Measurements from ENCODE around the gene GABRP.
"Not testable (repeated sequence)": the region's sequence is repeated elsewhere in the genome, so short reads cannot be mapped to it uniquely, and the experiment has no call there.

Gene GABRP

DNA sequence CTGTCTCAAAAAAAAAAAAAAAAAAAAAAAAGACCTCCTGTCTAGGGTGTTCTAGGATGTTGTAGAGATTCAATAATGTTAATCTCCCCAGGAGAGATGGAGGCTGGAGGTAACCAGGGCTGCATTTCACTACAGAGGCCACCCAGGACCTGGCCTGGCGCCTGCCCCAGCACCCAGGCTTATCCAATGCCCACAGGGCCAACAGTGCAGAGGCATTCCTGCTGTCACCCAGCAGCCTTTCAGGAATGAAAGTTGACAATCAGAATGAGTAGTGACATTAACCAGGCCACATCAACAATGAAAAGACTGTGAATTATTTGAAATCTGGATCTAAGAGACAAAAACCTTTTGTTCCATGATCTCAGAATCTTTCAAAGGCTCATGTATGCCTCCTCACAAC, 36.2 kb upstream of the GABRP start:
- Histone ChIP-seq H3K36me3 (ENCODE audit: control insufficient read depth, insufficient read depth, low read length) (peaks cover 4% of the 10 kb centered on the region), H3K9me3 (ENCODE audit: control insufficient read depth, insufficient read depth, low read length) (no peaks in the 10 kb centered on the region), H3K4me1 (ENCODE audit: control insufficient read depth, insufficient read depth, low read length) (peaks cover 3% of the 10 kb centered on the region), H3K9ac (ENCODE audit: low read depth, low read length) (no peak overlapping the region), H3K27me3 (ENCODE audit: control insufficient read depth, insufficient read depth, low read length) (peaks cover 2% of the 10 kb centered on the region), H3K4me3 (ENCODE audit: low read depth, low read length) (no peak overlapping the region)

- Histone ChIP-seq H3K36me3 (ENCODE audit: control insufficient read depth, insufficient read depth, low read length) (peaks cover 4% of the 10 kb centered on the region), H3K27me3 (ENCODE audit: control insufficient read depth, insufficient read depth, low read length) (peaks cover 2% of the 10 kb centered on the region), H3K4me1 (ENCODE audit: control insufficient read depth, insufficient read depth, low read length) (peaks cover 3% of the 10 kb centered on the region), H3K9me3 (ENCODE audit: control insufficient read depth, insufficient read depth, low read length) (no peaks in the 10 kb centered on the region), H3K4me3 (ENCODE audit: low read depth, low read length) (no peak overlapping the region), H3K9ac (ENCODE audit: low read depth, low read length) (no peak overlapping the region)
Observed at GRCh38 chr5:170747851-170748250, 35.7 kb upstream of the GABRP start.

DNA sequence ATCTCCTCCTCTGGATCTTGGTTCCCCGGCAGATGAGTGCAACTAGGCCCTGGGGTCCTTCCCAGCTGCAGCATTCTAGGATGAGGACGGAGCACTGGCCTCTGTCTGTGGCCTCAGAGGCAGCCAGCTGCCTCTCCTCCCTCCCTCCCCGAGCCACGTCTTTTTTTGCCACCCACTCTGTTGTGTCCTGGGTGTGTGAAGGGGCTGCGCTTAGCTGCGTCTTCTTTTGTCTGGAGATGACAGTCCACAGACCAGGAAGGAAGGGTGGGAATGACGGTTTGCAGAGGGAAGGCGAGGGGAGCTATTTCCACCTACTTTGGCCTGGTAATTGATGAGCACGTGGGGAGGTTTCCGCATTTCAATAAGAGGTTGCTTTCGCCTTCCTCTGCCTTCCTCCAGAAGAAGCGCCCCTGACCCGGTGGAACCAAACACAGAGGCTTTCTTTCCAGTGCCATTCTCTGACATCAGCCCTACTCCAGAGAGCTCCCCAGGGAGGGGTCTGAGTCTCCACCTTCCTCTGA, 34.5 kb upstream of the GABRP start:
- Histone ChIP-seq H3K4me3 (ENCODE audit: low read depth, low read length) (no peak overlapping the region), H3K36me3 (ENCODE audit: control insufficient read depth, insufficient read depth, low read length) (peaks cover 4% of the 10 kb centered on the region), H3K9me3 (ENCODE audit: control insufficient read depth, insufficient read depth, low read length) (no peaks in the 10 kb centered on the region), H3K4me1 (ENCODE audit: control insufficient read depth, insufficient read depth, low read length) (peaks cover 3% of the 10 kb centered on the region), H3K9ac (ENCODE audit: low read depth, low read length) (no peak overlapping the region), H3K27me3 (ENCODE audit: control insufficient read depth, insufficient read depth, low read length) (peaks cover 2% of the 10 kb centered on the region)

DNA sequence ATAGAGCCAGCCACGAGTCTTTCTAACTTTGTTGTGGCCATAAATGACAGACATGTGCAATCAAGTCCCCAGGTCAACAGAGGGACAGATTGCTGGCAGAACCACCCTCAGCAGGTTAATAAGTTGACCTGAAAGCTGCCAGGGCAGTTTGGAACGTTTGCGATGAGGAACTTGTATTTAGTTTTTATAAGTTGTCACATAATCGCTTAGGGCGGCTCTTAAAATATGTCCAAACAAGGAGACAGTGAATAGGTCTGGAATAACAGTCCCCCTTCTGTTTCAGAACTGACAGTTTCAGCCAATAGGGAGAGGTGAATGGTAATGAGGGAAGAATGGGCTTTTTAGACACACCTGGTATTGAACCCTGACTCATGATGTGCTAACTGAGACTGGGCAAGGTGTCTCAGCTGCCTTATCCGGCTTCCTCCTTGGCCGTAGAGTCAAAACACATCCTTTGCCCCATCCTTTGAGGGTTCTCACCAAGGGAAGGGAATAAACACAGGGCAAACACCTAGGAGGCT, 33.6 kb upstream of the GABRP start:
- Histone ChIP-seq H3K27me3 (ENCODE audit: control insufficient read depth, insufficient read depth, low read length) (peaks cover 2% of the 10 kb centered on the region), H3K4me3 (ENCODE audit: low read depth, low read length) (no peak overlapping the region), H3K9me3 (ENCODE audit: control insufficient read depth, insufficient read depth, low read length) (no peaks in the 10 kb centered on the region), H3K36me3 (ENCODE audit: control insufficient read depth, insufficient read depth, low read length) (peaks cover 4% of the 10 kb centered on the region), H3K9ac (ENCODE audit: low read depth, low read length) (no peak overlapping the region), H3K4me1 (ENCODE audit: control insufficient read depth, insufficient read depth, low read length) (peaks cover 3% of the 10 kb centered on the region)

DNA sequence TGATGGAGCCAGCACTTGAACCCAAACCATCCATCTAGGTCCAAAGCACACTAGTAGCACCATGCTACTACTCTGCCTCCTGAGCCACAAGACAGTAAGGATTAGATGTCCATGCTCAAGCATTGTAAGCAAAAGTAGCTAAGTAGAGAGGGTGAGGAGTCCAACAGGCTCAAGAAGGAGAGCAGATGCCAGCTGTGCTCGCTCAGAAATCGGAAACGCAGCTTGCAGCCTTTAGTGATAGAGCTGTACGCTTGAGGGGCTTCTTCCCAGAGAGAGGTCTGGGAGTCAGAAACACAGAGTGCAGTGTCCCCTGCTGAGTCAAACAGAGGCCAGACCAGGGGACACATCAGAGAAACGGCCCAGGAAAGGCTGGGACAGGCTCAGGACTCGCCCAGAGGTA, 32.7 kb upstream of the GABRP start:
- Histone ChIP-seq H3K36me3 (ENCODE audit: control insufficient read depth, insufficient read depth, low read length) (peaks cover 4% of the 10 kb centered on the region), H3K27me3 (ENCODE audit: control insufficient read depth, insufficient read depth, low read length) (peaks cover 2% of the 10 kb centered on the region), H3K9ac (ENCODE audit: low read depth, low read length) (no peak overlapping the region), H3K4me3 (ENCODE audit: low read depth, low read length) (no peak overlapping the region), H3K4me1 (ENCODE audit: control insufficient read depth, insufficient read depth, low read length) (peaks cover 3% of the 10 kb centered on the region), H3K9me3 (ENCODE audit: control insufficient read depth, insufficient read depth, low read length) (no peaks in the 10 kb centered on the region)

DNA sequence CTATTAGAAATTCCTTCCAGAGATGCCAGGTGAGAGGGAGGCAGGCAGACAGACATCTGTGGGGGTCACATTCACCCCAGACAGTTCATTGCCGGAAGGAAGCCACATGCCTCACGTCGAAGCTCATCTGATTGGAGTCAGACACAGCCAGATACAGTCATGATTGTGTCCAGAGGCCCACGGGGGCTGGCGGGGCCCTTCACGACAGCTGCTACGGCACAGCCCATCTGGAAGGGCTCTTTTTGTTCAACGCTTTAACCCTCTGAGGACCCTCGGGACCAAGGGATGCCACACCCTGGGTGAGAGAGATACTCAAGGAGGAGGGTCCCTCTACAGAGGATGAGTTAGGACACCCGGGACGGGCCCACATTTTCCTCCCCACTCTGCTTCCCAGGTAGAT, 31.9 kb upstream of the GABRP start:
- H3K9ac ChIP-seq (ENCODE audit: low read depth, low read length) = no peak overlapping the region
- H3K9me3 ChIP-seq (ENCODE audit: control insufficient read depth, insufficient read depth, low read length) = no peaks in the 10 kb centered on the region
- H3K4me1 ChIP-seq (ENCODE audit: control insufficient read depth, insufficient read depth, low read length) = no peaks in the 10 kb centered on the region
- peaks cover 4% of the 10 kb centered on the region for H3K36me3 ChIP-seq (ENCODE audit: control insufficient read depth, insufficient read depth, low read length)
- peaks cover 2% of the 10 kb centered on the region for H3K27me3 ChIP-seq (ENCODE audit: control insufficient read depth, insufficient read depth, low read length)
- H3K4me3 ChIP-seq (ENCODE audit: low read depth, low read length) = no peak overlapping the region

DNA sequence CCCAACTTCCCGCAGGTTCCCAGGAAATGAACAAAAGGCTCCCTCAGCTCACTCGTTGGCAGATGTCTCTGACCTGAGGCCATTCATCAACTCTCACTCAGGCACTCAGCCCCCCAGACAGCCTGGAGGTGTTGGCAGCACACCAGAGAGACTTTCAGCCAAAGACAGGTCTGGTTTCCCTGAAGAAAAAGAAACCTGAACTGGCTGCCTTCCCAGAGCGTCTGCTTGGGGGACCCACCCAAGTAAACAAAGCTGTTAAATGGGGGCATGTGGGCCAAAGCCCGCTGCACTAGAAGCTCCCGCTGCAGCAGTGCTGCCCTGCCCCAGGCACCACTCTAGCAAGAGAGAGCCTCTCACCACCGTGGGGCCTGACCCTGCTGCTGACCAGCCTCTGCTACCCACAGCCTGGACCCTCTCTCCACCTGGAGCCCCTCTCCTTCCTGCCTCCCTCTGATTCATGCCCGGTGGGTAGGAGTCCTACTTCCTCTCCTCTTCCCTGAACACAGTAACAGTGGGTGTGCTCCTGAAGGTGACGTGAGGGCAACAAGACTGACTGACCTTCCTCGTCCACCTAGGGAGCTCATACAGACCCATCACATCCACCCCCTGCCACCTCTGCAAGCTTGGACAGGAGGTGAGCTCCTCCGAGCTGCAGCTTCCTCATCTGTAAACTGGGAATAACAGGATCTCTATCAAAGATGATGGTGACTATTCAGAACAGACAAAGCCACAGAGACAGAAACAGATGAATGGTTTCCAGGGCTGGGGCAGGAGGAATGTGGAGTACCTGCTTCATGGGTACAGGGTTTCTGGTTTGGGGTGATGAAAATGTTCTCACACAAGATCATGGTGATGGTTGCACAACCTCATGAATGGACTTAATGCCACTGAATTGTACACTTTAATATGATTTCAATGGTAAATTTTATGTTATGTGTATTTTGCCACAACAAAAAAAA, 31.0 kb upstream of the GABRP start:
- Histone ChIP-seq H3K4me1 (ENCODE audit: control insufficient read depth, insufficient read depth, low read length) (no peaks in the 10 kb centered on the region), H3K9ac (ENCODE audit: low read depth, low read length) (no peak overlapping the region), H3K36me3 (ENCODE audit: control insufficient read depth, insufficient read depth, low read length) (peaks cover 2% of the 10 kb centered on the region), H3K9me3 (ENCODE audit: control insufficient read depth, insufficient read depth, low read length) (no peaks in the 10 kb centered on the region), H3K27me3 (ENCODE audit: control insufficient read depth, insufficient read depth, low read length) (peaks cover 2% of the 10 kb centered on the region), H3K4me3 (ENCODE audit: low read depth, low read length) (no peak overlapping the region)

DNA sequence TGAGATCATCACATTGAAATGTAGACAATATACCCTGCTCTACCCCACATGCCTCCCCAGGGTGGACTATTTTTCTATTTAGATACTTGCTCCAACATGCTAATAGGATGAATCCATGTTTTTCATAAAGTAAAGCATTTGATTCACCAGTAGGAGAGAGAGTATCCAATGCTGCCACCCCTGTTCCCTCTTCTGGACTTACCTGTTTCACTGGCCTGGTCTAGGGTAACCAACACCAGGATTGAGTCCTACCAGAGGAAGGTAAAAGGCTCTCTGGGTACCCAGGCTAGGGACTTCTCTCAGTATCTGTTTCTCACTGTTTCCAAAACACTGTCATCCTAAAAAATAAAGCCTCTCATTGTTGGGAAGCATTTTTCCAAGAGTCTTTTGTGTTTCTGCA, 30.2 kb upstream of the GABRP start:
- Histone ChIP-seq H3K27me3 (ENCODE audit: control insufficient read depth, insufficient read depth, low read length) (peaks cover 2% of the 10 kb centered on the region), H3K4me3 (ENCODE audit: low read depth, low read length) (no peak overlapping the region), H3K9ac (ENCODE audit: low read depth, low read length) (no peak overlapping the region), H3K4me1 (ENCODE audit: control insufficient read depth, insufficient read depth, low read length) (no peaks in the 10 kb centered on the region), H3K9me3 (ENCODE audit: control insufficient read depth, insufficient read depth, low read length) (no peaks in the 10 kb centered on the region), H3K36me3 (ENCODE audit: control insufficient read depth, insufficient read depth, low read length) (no peaks in the 10 kb centered on the region)

- not testable (repeated sequence) for H3K4me3 ChIP-seq (ENCODE audit: low read depth, low read length); H3K9ac ChIP-seq (ENCODE audit: low read depth, low read length); H3K36me3 ChIP-seq (ENCODE audit: control insufficient read depth, insufficient read depth, low read length); H3K27me3 ChIP-seq (ENCODE audit: control insufficient read depth, insufficient read depth, low read length); H3K9me3 ChIP-seq (ENCODE audit: control insufficient read depth, insufficient read depth, low read length); H3K4me1 ChIP-seq (ENCODE audit: control insufficient read depth, insufficient read depth, low read length)
Observed at GRCh38 chr5:170754508-170754907, 29.0 kb upstream of the GABRP start.

GRCh38 chr5:170755679-170756456, 27.7 kb upstream of the GABRP start:
- Histone ChIP-seq H3K4me3 (ENCODE audit: low read depth, low read length) (no peak overlapping the region), H3K36me3 (ENCODE audit: control insufficient read depth, insufficient read depth, low read length) (no peaks in the 10 kb centered on the region)

DNA sequence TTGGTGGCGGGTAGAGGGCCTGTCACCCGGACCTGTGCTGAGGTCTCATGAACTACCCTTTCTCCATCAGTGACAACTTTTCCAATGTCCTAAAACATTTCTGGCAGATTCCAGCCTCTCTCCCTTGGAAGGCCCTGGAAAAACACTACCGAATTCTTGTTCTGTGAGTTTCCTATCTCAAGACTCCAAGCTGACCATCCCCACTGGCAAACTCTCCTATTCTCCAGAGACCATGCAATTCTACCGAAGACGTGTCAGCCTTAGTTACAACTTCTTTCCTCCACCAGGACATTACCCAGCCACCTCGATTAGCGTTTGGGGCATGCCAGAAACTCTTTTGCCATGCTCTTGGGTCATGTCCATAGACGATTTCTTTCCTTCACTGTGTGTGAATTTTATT, 26.8 kb upstream of the GABRP start:
- no peak overlapping the region for H3K9ac ChIP-seq (ENCODE audit: low read depth, low read length)
- H3K27me3 ChIP-seq (ENCODE audit: control insufficient read depth, insufficient read depth, low read length) = no peaks in the 10 kb centered on the region
- peaks cover 14% of the 10 kb centered on the region for H3K4me1 ChIP-seq (ENCODE audit: control insufficient read depth, insufficient read depth, low read length)
- H3K9me3 ChIP-seq (ENCODE audit: control insufficient read depth, insufficient read depth, low read length) = no peaks in the 10 kb centered on the region
- no peak overlapping the region for H3K4me3 ChIP-seq (ENCODE audit: low read depth, low read length)
- H3K36me3 ChIP-seq (ENCODE audit: control insufficient read depth, insufficient read depth, low read length) = no peaks in the 10 kb centered on the region

More at GRCh38 chr5:170755679-170756456, 27.7 kb upstream of the GABRP start:
- Histone ChIP-seq H3K4me1 (ENCODE audit: control insufficient read depth, insufficient read depth, low read length) (peaks cover 7% of the 10 kb centered on the region), H3K9me3 (ENCODE audit: control insufficient read depth, insufficient read depth, low read length) (no peaks in the 10 kb centered on the region), H3K27me3 (ENCODE audit: control insufficient read depth, insufficient read depth, low read length) (no peaks in the 10 kb centered on the region), H3K9ac (ENCODE audit: low read depth, low read length) (no peak overlapping the region)
